Measurements from ENCODE around the gene SULT4A1. TPM values are rescaled to one million over a fixed set of nuclear protein-coding genes. Genes with fewer than 3 reads are reported as not detected.

SULT4A1 gene
- polyA plus RNA-seq, 1 donor from 2014 or later = not detected

Other genes starting within 250 kb of the SULT4A1 start
- not detected for gene EFCAB6, start 50.2 kb downstream of the SULT4A1 start, polyA plus RNA-seq
- gene PNPLA5, start 29.5 kb upstream of the SULT4A1 start, polyA plus RNA-seq = not detected
- not detected for gene PNPLA3, start 61.3 kb upstream of the SULT4A1 start, polyA plus RNA-seq
- 79.5 TPM for gene SAMM50, start 92.9 kb upstream of the SULT4A1 start, polyA plus RNA-seq
- 22.8 TPM for gene PARVB, start 161.8 kb upstream of the SULT4A1 start, polyA plus RNA-seq

Measured in IgD-negative memory B cell (primary cell).